CD14-positive monocyte (primary cell): ENCODE results near the gene TMUB1. TPM values are rescaled to one million over a fixed set of nuclear protein-coding genes. Genes with fewer than 3 reads are reported as not detected.
A peak's percentile ranks its signal among the peaks of the same experiment; 100 is the strongest.

Experiments used
- DNase-seq, 3 donors: peaks; one replicate each; pipeline ENCODE4 v3.0.0-alpha.2; 2011 to 2022
- H2AFZ ChIP-seq: 2 replicates; pipeline ENCODE4 v1.6.0; 2012; ENCODE audit warnings: mild to moderate bottlenecking, low read depth, low read length, inconsistent platforms; ENCODE audit not compliant: insufficient read depth, poor library complexity, severe bottlenecking
- H3K27ac ChIP-seq, 2 donors: 1 replicate in 1 of 2; 2 replicates in 1 of 2; pipeline ENCODE4 v1.5.1; 2012 to 2013; ENCODE audit warnings: low read length in 2 of 2, control low read depth in 1 of 2, inconsistent platforms in 1 of 2, low read depth in 1 of 2, mild to moderate bottlenecking in 1 of 2
- H3K27me3 ChIP-seq, 2 donors: one replicate each; pipeline versions ENCODE4 v1.6.0 to v1.6.1; 2011 to 2013; ENCODE audit warnings: low read length in 2 of 2; ENCODE audit not compliant: control insufficient read depth in 2 of 2, insufficient read depth in 2 of 2
- H3K36me3 ChIP-seq, 2 donors: replicated peaks in 1 of 2; 1 replicate in 1 of 2; 2 replicates in 1 of 2; pipeline versions ENCODE4 v1.5.1 to v1.6.1; 2012 to 2013; ENCODE audit warnings: low read length in 2 of 2, control low read depth in 1 of 2, inconsistent platforms in 1 of 2, mild to moderate bottlenecking in 1 of 2; ENCODE audit not compliant: insufficient read depth in 2 of 2, control insufficient read depth in 1 of 2
- H3K4me1 ChIP-seq, 2 donors: 1 replicate in 1 of 2; 2 replicates in 1 of 2; pipeline versions ENCODE4 v1.5.1 to v1.6.1; 2012 to 2013; ENCODE audit warnings: low read length in 2 of 2, control low read depth in 1 of 2, inconsistent platforms in 1 of 2, mild to moderate bottlenecking in 1 of 2, moderate library complexity in 1 of 2; ENCODE audit not compliant: insufficient read depth in 2 of 2, control insufficient read depth in 1 of 2
- H3K4me2 ChIP-seq: replicated peaks from 2 replicates; pipeline ENCODE3; 2012; ENCODE audit warnings: low read length, moderate library complexity, mild to moderate bottlenecking; ENCODE audit not compliant: poor library complexity, severe bottlenecking; ENCODE audit errors: extremely low read depth
- H3K4me3 ChIP-seq, 3 experiments: fragments of 200-600 bp in 1 of 3; sonication (generic) in 1 of 3; replicated peaks in 1 of 3; 1 replicate in 2 of 3; 2 replicates in 1 of 3; pipeline ENCODE4 v1.5.1; 2011 to 2013; ENCODE audit warnings: low read length in 3 of 3, mild to moderate bottlenecking in 3 of 3, control low read depth in 2 of 3, low read depth in 2 of 3, inconsistent platforms in 1 of 3, moderate library complexity in 1 of 3
- H3K79me2 ChIP-seq: 2 replicates; pipeline ENCODE4 v1.6.0; 2012; ENCODE audit warnings: mild to moderate bottlenecking, control low read depth, inconsistent platforms, low read length, moderate library complexity; ENCODE audit not compliant: insufficient read depth
- H3K9ac ChIP-seq: 2 replicates; pipeline ENCODE4 v1.6.0; 2017; ENCODE audit warnings: low read length, mild to moderate bottlenecking; ENCODE audit not compliant: insufficient read depth, poor library complexity, severe bottlenecking
- H3K9me3 ChIP-seq, 2 donors: replicated peaks in 1 of 2; 1 replicate in 1 of 2; 2 replicates in 1 of 2; pipeline versions ENCODE4 v1.5.1 to v1.6.1; 2012 to 2013; ENCODE audit warnings: low read length in 2 of 2, control low read depth in 1 of 2; ENCODE audit not compliant: control insufficient read depth in 1 of 2, insufficient read depth in 1 of 2
- H4K20me1 ChIP-seq: 2 replicates; pipeline ENCODE4 v1.6.0; 2012; ENCODE audit warnings: mild to moderate bottlenecking, low read length, control low read depth, moderate library complexity; ENCODE audit not compliant: insufficient read depth
- H3K27ac Mint-ChIP-seq, 7 donors: one replicate each; pipeline ENCODE4 v1.8.0; 2020; ENCODE audit warnings: mild to moderate bottlenecking in 7 of 7, mixed read lengths in 7 of 7, moderate library complexity in 6 of 7, inconsistent platforms in 2 of 7
- H3K27me3 Mint-ChIP-seq, 3 donors: one replicate each; pipeline ENCODE4 v1.8.0; 2021 to 2022; ENCODE audit warnings: low read depth in 3 of 3, mild to moderate bottlenecking in 3 of 3, mixed read lengths in 3 of 3, moderate library complexity in 3 of 3, inconsistent platforms in 1 of 3
- H3K36me3 Mint-ChIP-seq, 2 donors: one replicate each; pipeline ENCODE4 v1.8.0; 2020; ENCODE audit warnings: mixed read lengths in 2 of 2, inconsistent platforms in 1 of 2, mild to moderate bottlenecking in 1 of 2
- H3K4me1 Mint-ChIP-seq: one replicate; pipeline ENCODE4 v1.8.0; 2020; ENCODE audit warnings: mild to moderate bottlenecking, mixed read lengths
- H3K4me3 Mint-ChIP-seq, 2 donors: one replicate each; pipeline ENCODE4 v1.8.0; 2020; ENCODE audit warnings: mild to moderate bottlenecking in 2 of 2, mixed read lengths in 2 of 2, moderate library complexity in 1 of 2
- H3K9me3 Mint-ChIP-seq, 7 donors: one replicate each; pipeline ENCODE4 v1.8.0; 2020 to 2022; ENCODE audit warnings: mixed read lengths in 7 of 7, mild to moderate bottlenecking in 6 of 7, moderate library complexity in 6 of 7, inconsistent platforms in 2 of 7
- CTCF ChIP-seq: fragments of 200-600 bp; IDR thresholded peaks from one replicate; pipeline ENCODE4 v1.8.0; 2022; ENCODE audit warnings: antibody characterized with exemption, mild to moderate bottlenecking
- WGBS: methylation state at CpG from one replicate; pipeline ENCODE4 v1.1.5; 2013; ENCODE audit warnings: missing lambda C conversion rate; ENCODE audit not compliant: insufficient coverage; 5-methylcytosine and 5-hydroxymethylcytosine counted together
- intact Hi-C, 2 donors: fragments of 100-400 bp; cut with micrococcal nuclease; formaldehyde crosslinking; loops; one replicate each; pipeline versions ENCODE4 v1.15.0 to v1.15.1; 2023
- polyA minus RNA-seq: library from RNA; depleted of rRNA, polyadenylated mRNA; stranded (reverse); fragments of >200 nt; gene quantifications from 2 replicates; pipeline ENCODE4 v1.2.3, GENCODE V29; 2012
- polyA plus RNA-seq, 3 donors: library from polyadenylated mRNA; depleted of rRNA in 1 of 3; unstranded in 2 of 3; stranded (reverse) in 1 of 3; fragments of 300-500 nt in 2 of 3; fragments of >200 nt in 1 of 3; fragmentation: Illumina TruSeq in 2 of 3; gene quantifications; 1 replicate in 2 of 3; 2 replicates in 1 of 3; pipeline ENCODE4 v1.2.3, GENCODE V29; 2012 to 2021
- total RNA-seq, 12 experiments: library from RNA in 1 of 12; stranded (reverse) in 1 of 12; fragments of 120-200 nt in 1 of 12; gene quantifications; one replicate each; pipeline ENCODE4 v1.2.4 and lab custom pipeline; 2013 to 2026; ENCODE audit warnings: mixed read lengths in 6 of 12, inconsistent platforms in 1 of 12

TMUB1 gene
- total RNA-seq (2013) = 12.8 TPM
- polyA plus RNA-seq (10 to 100 TPM; 17.4 to 28.2 (median 19.8) TPM), polyA minus RNA-seq (14.4 and 18.1 TPM in 2 replicates), total RNA-seq (lab: John Stamatoyannopoulos, UW) (2.7 to 27.7 (median 10.1) reads per million in 11 experiments)

GRCh38 chr7:151083071-151083823 is at the start of gene TMUB1:
Gene TMUB1, minus strand, starts transcription at chr7:151083493. Its CDS starts 930 bp downstream, at chr7:151082563.
- H3K9me3 ChIP-seq = no peaks in the 10 kb centered on the region
- intact Hi-C loops = loop anchor here in 1 of 2 donors (10.0 kb wide), 2 partner anchors 298 to 708 kb away; partner anchors contain the start of gene ZNF775
- no peak for TF ChIP-seq CTCF
- WGBS = under 1% methylated on average over 57 of the region's 69 CpGs
- peak within 1 kb of the TSS; percentile 72 for H2AFZ ChIP-seq
- peak within 1 kb of the TSS; percentile 54 to 88 (median 59) for H3K4me3 ChIP-seq
- H3K36me3 Mint-ChIP-seq = peaks cover under 1 to 5% of the 10 kb centered on the region in 2 donors
- H3K9me3 Mint-ChIP-seq = peaks cover 0 to 2% (median 0%) of the 10 kb centered on the region in 7 donors
- peaks cover 46% of the 10 kb centered on the region for H3K4me1 Mint-ChIP-seq
- peak within 1 kb of the TSS; percentile 84 to 91 for H3K4me3 Mint-ChIP-seq
- H3K27me3 ChIP-seq = no peaks in the 10 kb centered on the region
- H3K27me3 Mint-ChIP-seq = peaks cover 0 to 2% (median under 1%) of the 10 kb centered on the region in 3 donors
- H3K9ac ChIP-seq = peak within 1 kb of the TSS; percentile 84
- H3K36me3 ChIP-seq = no peaks in the 10 kb centered on the region
- peak within 1 kb of the TSS; percentile 68 to 95 (median 90) for H3K27ac Mint-ChIP-seq
- DNase-seq = peak; percentile 66 to 86 (median 78)
- peaks cover 43% of the 10 kb centered on the region for H3K79me2 ChIP-seq
- peak within 1 kb of the TSS; percentile 35 to 81 for H3K27ac ChIP-seq
- H3K4me2 ChIP-seq = peak within 1 kb of the TSS; percentile 86
- peaks cover 54 to 76% of the 10 kb centered on the region in 2 donors for H3K4me1 ChIP-seq
- peaks cover 30% of the 10 kb centered on the region for H4K20me1 ChIP-seq

GRCh38 chr7:151132461-151133205 is 49.3 kb upstream of the TMUB1 start:
- 98% methylated on average over 19 of the region's 21 CpGs for whole genome bisulfite sequencing

More at GRCh38 chr7:151132461-151133205, 49.3 kb upstream of the TMUB1 start:
- H3K27ac Mint-ChIP-seq = no peak overlapping the region
- no peaks in the 10 kb centered on the region for H3K27me3 ChIP-seq
- peaks cover 24% of the 10 kb centered on the region for H4K20me1 ChIP-seq
- no peak overlapping the region for H3K4me2 ChIP-seq
- no peaks in the 10 kb centered on the region for H3K79me2 ChIP-seq
- no peak overlapping the region for H3K9ac ChIP-seq
- H3K36me3 Mint-ChIP-seq = peaks cover 64 to 72% of the 10 kb centered on the region in 2 donors
- peaks cover 51 to 95% of the 10 kb centered on the region in 2 donors for H3K36me3 ChIP-seq
- H3K4me1 ChIP-seq = no peaks in the 10 kb centered on the region
- intact Hi-C loops = no loop called here
- H3K27me3 Mint-ChIP-seq = peaks cover 0 to 2% (median 2%) of the 10 kb centered on the region in 3 donors
- H3K9me3 Mint-ChIP-seq = no peaks in the 10 kb centered on the region
- no peaks in the 10 kb centered on the region for H3K9me3 ChIP-seq
- no peak overlapping the region for H3K4me3 ChIP-seq
- no peaks in the 10 kb centered on the region for H3K4me1 Mint-ChIP-seq
- TF ChIP-seq CTCF = no peak
- no peak overlapping the region for H2AFZ ChIP-seq
- no peak overlapping the region for H3K27ac ChIP-seq
- no peak for DNase-seq
- no peak overlapping the region for H3K4me3 Mint-ChIP-seq
